ACHN (cell line): ENCODE data around the gene ZNF189.
A peak's percentile ranks its signal among the peaks of the same experiment; 100 is the strongest.
"Not testable (repeated sequence)": the region's sequence is repeated elsewhere in the genome, so short reads cannot be mapped to it uniquely, and the experiment has no call there.

ENCODE experiments used
- DNase-seq: peaks from one replicate; pipeline ENCODE4 v3.0.0-alpha.2; 2015
- in situ Hi-C: cut with HindIII; loops from 2 replicates; pipeline ENCODE4 v1.10.0; 2017; ENCODE audit warnings: low sequenced_read_pairs, low pct_ligation_motif_present, low pct_unique_long_range_greater_than_20kb

Gene ZNF189

DNA sequence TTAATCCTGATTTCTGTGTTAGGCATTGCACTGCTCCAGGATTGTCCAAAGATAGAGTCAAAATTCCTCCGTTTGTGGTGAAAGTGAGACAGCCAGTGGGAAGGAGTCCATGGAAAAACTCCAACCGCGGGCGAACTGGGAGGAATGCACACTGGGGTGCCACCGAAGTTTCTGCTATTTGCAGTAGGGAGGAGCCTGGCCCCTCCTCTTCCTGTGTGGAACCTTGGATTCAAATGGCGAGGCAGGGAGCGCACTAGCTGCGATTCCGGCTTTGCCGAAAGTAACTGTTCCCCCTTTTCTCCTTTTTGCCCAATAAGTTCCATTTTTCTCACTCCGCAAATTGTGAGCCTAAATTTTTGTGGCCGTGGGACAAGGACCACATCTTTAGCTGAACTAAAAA, 23.1 kb upstream of the ZNF189 start:
- in situ Hi-C loops: no loop called here
- DNase-seq: no peak

DNA sequence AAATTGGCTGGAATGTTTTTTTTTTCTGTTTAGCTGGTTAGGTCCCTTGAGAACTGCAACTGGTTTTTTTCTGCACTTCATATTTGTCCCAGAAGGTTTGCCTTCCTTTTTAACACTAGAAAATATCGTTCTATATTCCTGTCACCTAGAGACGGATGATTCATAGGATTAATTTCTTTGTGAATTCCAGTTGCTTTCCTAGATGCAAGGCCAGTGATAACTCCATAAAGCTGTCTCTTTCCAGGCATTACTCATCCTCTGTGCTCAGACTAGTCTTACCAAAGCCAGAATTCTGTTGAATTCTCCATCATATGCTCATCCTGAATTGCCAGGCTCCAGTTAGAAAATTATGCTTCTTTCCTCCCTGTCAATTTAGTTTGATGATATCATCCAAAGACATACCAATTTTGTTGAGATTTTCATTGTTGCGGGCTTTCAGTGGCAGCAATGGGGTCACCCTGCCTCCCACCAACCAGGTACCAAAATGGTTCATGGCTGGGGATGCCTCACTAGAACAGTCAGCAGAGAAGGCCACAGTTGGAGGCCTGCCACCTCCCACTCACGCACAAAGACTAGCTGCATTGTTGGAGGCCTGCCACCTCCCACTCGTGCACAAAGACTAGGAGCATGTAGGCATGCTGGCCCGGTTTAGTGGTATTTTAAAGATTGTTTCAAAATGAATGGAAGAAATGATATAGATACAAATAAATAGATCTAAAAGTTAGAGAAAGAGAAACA, 22.4 kb upstream of the ZNF189 start:
- peak; percentile 8 for DNase-seq
- in situ Hi-C loops: no loop called here

DNA sequence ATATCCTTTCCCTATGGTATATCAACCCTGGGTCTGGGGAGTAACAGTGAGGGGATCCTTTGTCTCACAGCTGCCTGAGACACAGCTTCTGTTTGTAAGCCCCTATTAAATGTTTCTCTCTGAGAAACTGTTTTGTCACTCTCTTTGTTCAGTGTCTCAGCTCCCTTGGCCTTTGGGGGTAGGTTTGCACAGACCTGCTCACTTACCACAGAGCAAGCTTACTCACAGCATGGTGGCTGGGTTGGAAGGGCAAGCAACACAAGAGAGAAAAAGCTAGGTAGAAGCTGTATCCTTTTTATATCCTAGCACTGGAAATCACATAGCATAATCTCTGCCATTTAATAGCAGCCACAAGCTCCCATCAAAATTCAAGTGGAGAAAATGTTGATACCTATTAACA, 18.4 kb upstream of the ZNF189 start:
- no peak for DNase-seq
- in situ Hi-C loops: no loop called here

DNA sequence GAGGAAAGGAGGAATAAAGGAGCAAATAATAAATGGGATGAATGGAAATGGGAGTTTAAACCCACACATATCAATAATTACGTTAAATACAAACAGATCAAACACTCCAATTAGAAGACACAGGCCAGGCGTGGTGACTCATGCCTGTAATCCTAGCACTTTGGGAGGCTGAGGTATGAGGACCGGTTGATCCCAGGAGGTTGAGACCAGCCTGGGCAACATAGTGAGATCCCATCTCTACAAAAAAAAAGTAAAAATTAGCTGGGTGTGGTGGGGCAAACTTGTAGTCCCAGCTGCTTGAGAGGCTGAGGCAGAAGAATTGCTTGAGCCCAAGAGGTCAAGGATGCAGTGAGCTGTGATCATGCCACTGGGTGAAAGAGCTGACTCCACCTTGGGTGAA, 17.5 kb upstream of the ZNF189 start:
- no peak for DNase-seq
- in situ Hi-C loops: no loop called here

DNA sequence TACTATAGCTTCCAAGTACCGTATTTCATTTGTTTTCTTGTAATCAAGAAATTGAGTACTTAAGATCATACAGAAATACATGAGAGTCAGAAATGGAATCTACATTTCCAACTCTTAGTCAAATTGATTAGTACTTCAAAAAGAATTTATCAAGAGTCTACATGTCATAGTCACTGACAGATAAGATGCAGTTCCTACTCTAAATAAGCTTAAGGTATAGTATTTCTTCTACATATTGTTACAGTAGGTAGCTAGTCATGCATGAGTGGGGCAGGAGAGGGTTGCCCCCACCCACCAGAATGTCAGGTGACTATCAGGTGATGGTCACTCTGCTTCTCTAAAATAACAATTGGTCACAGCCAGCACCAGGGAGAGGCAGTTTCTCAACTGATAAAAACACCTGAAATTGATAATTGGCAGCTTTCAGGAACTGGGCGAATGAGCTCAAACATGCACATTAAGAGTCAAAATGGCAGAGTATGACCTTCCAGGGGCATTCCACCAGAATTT, 16.8 kb upstream of the ZNF189 start:
- DNase-seq: no peak
- in situ Hi-C loops: no loop called here

DNA sequence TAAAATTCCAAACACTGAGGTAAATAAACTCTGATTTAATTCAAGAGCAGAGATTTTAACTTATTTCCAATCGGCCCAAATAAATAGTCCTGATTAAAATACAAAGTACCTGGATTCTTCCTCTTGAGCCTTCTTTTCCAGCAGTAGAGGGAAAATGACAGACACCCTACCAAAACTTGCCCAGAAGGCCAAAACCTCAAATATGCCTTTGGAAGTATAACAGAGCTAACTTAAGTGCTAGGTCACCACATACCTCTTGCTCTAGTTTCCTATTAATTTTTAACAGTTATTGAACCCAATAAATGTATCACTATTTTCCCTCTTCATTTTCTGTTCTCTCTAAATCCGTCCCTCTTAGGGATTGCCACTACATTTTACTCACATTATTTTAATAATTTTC, 15.3 kb upstream of the ZNF189 start:
- DNase-seq: peak; percentile 82
- in situ Hi-C loops: no loop called here

DNA sequence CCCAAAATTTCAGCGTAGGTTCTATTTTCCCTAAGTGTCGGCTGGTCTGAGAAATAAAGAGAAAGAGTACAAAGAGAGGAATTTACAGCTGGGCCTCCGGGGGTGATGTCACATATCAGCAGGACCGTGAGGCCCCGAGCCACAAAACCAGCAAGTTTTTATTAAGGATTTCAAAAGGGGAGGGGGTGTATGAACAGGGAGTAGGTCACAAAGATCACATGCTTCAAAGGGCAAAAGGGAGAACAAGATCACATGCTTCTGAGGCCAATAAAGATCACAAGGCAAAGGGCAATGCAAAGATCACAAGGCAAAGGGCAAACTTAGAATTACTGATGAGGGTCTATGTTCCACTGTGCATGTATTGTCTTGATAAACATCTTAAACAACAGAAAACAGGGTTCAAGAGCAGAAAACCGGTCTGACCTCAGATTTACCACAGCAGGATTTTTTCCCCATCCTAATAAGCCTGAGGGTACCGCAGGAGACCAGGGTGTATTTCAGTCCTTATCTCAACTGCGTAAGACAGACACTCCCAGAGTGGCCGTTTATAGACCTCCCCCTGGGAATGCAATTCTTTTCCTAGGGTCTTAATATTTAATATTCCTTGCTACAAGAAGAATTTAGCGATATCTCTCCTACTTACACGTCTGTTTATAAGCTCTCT, 13.6 kb upstream of the ZNF189 start, which contains the start of gene BAAT:
Gene BAAT, minus strand, starts transcription at position 134 of the 664 bp plus-strand sequence. CDS start 13,602 bp downstream, outside the sequence.
- in situ Hi-C loops, DNase-seq: not testable (repeated sequence)

DNA sequence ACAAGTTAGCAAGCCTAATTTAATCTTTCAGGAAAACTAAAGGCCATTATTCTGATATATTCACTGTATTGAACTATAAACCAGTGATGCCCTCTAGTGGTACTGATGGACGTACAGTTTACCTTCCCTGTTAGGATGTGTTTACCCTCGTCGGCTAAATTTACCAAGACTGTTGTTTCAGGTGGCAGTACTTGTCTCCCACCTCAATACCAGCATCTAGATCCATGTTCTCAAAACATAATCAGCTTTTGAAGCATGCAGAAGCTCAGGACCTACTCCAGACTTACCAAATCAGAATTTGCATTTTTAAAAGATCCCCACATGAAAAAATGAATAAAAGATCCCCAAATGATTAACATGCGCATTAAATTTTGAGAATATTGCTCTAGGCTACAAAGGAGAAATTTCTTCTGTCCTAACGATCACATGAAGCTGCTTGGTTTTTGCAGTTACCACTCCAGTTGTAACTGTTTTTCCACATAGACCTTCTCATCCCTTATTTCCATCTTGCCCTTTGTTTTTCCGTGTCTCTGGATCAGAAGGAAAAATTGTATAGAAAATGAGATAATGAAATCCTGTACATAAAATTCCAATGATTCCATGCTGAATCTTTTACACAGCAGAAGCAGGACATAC, 10.7 kb upstream of the ZNF189 start:
- in situ Hi-C loops: no loop called here
- peak; percentile 65 for DNase-seq

DNA sequence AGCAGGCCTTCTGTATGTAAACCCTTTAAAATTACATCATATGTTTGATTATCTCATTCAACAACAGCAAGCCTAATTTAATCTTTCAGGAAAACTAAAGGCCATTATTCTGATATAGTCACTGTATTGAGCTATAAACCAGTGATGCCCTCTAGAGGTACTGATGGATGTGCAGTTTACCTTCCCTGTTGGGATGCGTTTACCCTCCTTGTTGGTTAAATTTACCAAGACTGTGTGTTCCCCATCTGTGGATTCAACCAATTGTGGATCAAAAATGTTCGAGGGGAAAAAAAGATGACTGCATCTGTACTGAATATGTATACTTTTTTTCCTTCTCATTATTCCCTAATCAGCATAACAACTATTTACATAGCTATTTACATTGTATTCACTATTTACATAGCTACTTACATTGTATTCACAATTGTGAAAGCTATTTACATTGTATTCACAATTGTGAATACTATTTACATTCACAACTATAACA, 10.1 kb upstream of the ZNF189 start:
- in situ Hi-C loops: no loop called here
- peak; percentile 32 for DNase-seq

DNA sequence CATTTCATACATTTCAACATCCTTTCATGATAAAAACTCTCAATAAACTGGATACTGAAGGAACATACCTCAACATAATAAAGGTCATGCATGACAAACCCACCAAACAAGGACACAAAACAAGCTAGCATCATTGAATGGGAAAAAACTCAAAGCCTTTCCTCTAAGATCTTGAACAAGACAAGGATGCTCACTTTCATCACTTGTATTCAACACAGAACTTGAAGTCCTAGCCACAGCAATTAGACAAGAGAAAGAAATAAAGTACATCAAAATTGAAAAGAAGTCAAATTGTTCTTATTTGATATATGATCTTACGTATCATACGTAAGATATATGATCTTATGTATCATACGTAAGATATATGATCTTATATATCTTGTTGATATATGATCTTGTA, 5.5 kb upstream of the ZNF189 start:
- in situ Hi-C loops: no loop called here

DNA sequence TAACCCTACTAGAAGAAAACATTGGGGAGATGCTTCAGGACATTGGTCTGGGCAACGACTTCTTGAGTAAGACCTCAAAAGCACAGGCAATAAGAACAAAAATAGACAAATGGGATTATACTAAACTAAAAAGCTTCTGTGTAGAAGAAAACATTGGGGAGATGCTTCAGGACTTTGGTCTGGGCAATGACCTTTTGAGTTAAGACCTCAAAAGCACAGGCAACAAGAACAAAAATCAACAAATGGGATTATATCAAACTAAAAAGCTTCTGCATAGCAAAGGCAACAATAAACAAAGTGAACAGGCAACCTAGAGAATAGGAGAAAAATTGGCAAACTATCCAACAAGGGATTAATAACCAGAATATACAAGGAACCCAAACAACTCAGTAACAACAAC, 4.0 kb upstream of the ZNF189 start:
- no peak for DNase-seq
- in situ Hi-C loops: no loop called here

More for the DNA sequence above, 5.5 kb upstream of the ZNF189 start:
- DNase-seq: no peak

DNA sequence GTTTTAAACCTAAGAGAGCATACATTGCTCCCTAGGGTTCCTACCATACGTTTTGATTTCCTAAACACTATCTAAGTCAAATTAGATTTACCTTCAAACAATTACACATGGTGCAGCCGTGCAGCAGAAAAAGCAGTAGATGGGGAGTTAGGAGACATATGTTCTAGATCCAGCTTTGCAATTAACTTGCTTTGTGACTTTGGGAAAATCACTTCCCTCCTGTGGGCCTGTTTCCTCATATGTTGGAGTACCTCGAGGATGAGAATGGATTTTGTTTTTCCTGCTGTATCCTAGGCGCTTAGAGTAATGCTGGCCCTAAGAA, 944 bp upstream of the ZNF189 start:
- in situ Hi-C loops: no loop called here

DNA sequence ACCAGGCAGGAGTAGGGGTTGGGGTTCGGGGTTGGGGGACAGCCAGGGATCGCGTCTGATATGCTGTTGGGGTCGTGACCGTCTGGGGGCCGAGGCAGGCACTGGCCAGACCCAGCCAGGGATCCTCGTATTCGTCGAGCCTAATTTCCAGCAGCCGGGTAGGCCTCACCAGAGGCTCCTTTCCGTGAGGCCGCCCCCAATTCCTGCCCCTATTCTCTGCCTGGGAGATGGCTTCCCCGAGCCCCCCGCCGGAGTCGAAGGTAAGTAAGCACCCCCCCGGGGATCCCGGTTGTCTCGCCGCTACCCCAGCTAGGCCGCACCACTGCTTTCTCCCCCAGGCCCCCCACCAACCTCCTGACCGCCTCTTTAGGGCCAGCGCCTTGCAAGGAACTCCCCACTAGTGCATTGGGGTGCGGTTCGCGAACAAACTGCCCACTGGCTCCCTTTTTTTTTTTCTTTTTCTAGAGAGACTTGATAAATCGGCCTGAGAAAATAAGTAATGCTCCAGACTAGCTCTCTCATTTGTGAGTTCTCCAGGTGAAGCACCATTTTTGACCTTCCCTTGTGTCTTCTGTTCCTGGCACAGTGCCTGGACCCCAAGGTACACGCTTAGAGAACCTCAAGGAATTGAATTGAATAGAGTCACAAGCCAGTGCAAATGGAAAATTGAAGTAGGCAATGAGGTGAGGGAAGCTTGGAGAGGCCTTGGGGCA, 435 bp downstream of the ZNF189 start:
- in situ Hi-C loops: no loop called here
- peak; percentile 10 for DNase-seq

More for the DNA sequence above, 944 bp upstream of the ZNF189 start:
- peak; percentile 9 for DNase-seq

DNA sequence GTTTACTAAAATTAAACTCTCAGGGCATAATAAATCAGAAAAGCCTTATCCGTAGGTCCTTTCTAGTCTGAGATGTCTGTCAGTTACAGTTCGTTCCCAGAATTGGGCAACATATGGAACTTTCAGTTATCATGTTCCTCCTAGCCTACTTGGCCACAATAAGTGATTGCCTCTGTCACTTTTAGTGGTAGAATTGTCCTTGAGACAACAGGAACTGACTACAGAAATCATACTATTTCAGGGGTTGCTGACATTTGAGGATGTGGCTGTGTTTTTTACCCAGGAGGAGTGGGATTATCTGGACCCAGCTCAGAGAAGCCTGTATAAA, 956 bp downstream of the ZNF189 start:
- no peak for DNase-seq
- in situ Hi-C loops: no loop called here

DNA sequence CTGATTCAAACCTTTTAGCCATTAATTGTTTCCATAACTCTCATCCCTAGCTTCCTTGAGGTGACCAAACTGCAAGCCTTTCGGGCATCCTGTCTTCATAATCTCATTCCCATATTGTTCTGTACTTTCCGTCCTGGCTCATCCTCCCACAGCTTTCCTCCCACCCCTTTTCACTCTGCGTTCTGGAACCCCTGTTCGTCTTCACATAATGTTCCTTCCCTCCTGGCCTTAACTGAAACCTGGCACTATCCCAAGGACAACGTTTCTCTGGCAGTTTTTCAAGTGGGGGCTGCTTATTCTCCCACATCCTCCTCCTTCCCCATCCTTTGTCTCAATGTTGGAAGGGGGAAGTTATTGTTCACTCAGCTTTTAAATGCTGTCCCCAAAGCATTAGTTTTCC, 1.5 kb downstream of the ZNF189 start:
- in situ Hi-C loops: no loop called here
- no peak for DNase-seq

DNA sequence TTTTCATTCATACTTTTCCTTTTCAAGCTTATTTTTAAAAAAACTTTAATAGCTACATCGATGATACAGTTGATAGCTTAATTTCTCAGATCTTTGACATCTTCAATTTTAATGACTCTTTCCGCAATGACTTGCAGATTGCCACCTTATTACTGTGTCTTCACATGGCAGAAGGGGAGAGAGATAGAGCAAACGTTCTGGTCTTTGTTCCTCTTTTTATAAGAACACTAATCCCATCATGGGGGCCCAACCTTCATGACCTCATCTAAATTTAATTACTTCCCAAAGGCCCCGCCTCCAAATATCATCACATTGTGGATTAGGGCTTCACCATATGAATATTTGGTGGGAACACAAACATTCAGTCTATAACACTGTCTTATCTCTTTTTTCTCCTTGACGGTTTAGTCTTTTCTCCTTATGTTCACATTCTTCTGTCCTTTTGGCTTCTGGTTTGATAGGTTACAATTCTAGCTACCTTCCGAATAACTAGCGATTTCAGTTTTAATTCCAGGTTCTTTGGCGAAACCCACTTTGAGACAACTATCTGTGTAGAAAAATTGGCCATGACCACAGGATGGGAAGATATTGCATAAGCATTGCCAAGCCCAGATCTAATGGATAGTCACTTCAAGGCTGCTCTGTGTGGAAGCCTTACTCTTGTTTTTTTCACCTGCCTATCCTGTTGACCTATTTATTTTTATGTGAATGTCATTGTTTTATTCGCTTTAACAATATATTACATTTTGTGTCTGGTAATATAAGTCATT, 5.0 kb downstream of the ZNF189 start:
- no peak for DNase-seq
- in situ Hi-C loops: no loop called here

DNA sequence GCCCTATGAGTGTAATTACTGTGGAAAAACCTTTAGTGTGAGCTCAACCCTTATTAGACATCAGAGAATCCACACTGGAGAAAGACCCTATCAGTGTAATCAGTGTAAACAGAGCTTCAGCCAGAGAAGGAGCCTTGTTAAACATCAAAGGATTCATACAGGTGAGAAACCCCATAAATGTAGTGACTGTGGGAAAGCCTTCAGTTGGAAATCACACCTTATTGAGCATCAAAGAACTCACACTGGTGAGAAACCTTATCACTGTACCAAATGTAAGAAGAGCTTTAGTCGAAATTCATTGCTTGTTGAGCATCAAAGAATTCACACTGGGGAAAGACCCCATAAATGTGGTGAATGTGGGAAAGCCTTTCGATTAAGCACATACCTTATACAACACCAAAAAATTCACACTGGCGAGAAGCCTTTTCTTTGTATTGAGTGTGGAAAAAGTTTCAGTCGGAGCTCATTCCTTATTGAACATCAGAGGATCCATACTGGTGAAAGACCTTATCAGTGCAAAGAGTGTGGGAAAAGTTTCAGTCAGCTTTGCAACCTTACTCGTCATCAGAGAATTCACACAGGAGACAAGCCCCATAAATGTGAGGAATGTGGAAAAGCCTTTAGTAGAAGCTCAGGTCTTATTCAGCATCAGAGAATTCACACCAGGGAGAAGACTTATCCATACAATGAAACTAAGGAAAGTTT, 9.9 kb downstream of the ZNF189 start:
- in situ Hi-C loops: no loop called here
- DNase-seq: no peak

DNA sequence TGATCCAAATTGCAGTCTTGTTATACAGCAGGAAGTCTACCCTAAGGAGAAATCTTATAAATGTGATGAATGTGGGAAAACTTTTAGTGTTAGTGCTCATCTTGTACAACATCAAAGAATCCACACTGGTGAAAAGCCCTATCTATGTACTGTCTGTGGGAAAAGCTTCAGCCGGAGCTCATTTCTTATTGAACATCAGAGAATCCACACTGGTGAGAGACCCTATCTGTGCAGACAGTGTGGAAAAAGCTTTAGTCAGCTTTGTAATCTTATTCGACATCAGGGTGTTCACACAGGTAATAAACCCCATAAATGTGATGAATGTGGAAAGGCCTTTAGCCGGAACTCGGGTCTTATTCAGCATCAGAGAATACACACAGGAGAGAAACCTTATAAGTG, 10.4 kb downstream of the ZNF189 start:
- DNase-seq: peak; percentile 28
- in situ Hi-C loops: no loop called here
